Measurements from ENCODE around the gene MAP6D1. TPM values are rescaled to one million over a fixed set of nuclear protein-coding genes. Genes with fewer than 3 reads are reported as not detected.

Gene MAP6D1
- total RNA-seq, 2 experiments from 2014 or later = 0.88 to 1.1 TPM

DNA sequence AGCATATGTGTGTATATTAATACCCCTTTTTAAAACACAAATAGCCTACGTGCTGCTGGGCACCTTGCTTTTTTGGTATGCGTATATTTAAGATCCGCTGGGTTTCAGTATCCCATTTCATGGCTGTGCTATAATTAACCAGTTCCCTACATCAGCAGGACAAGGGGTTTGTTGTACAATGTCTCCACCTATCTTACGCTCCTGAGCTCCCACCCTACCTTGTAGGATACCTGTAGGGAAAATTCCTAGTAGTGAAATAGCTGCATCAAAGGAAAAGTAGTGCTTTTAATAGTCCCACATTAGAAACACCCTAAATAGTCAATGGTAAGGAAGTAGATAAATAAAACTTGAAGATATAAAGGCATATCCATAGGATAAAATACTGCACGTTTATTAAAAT lies 1.4 kb downstream of the MAP6D1 start:
- POLR2A ChIA-PET = no interaction called here
- intact Hi-C loops (cut with micrococcal nuclease; ENCODE audit: unreplicated experiment) = no loop called here
- no peaks in the 10 kb centered on the region for H3K9me2 ChIP-seq (ENCODE audit: insufficient read depth, low read length)
- no peaks in the 10 kb centered on the region for H3K9me3 ChIP-seq (ENCODE audit: low read length)
- no peaks in the 10 kb centered on the region for H4K20me1 ChIP-seq (ENCODE audit: insufficient read depth, low read length)
- no TSS peak for BruUV-seq (replicated peaks)
- CTCF ChIA-PET (ENCODE audit: unreplicated experiment) = no interaction called here
- TF ChIP-seq EZH2phosphoT487 (IDR thresholded peaks at IDR 0.05; ENCODE audit: borderline replicate concordance, low read depth, low read length) = no peak
- TF ChIP-seq, protein P1, sequence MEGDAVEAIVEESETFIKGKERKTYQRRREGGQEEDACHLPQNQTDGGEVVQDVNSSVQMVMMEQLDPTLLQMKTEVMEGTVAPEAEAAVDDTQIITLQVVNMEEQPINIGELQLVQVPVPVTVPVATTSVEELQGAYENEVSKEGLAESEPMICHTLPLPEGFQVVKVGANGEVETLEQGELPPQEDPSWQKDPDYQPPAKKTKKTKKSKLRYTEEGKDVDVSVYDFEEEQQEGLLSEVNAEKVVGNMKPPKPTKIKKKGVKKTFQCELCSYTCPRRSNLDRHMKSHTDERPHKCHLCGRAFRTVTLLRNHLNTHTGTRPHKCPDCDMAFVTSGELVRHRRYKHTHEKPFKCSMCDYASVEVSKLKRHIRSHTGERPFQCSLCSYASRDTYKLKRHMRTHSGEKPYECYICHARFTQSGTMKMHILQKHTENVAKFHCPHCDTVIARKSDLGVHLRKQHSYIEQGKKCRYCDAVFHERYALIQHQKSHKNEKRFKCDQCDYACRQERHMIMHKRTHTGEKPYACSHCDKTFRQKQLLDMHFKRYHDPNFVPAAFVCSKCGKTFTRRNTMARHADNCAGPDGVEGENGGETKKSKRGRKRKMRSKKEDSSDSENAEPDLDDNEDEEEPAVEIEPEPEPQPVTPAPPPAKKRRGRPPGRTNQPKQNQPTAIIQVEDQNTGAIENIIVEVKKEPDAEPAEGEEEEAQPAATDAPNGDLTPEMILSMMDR (conservative IDR thresholded peaks at IDR 0.05; ENCODE audit: low read length) = 0 out of 2 replicates have a peak, but pooled peaks have one; percentile 45
- no peak overlapping the region for H3K4me3 ChIP-seq (ENCODE audit: low read depth, low read length, poor library complexity, severe bottlenecking)
- no peaks in the 10 kb centered on the region for H3K36me3 ChIP-seq (ENCODE audit: insufficient read depth, low read length)
- H2AFZ ChIP-seq (ENCODE audit: low read length) = no peak overlapping the region
- H3K27ac ChIP-seq (ENCODE audit: low read depth, low read length, poor library complexity, severe bottlenecking) = no peak overlapping the region
- H3K4me1 ChIP-seq (ENCODE audit: insufficient read depth, low read length, poor library complexity, severe bottlenecking) = peaks cover 14% of the 10 kb centered on the region
- peak overlapping the region; percentile 56; the same call in 1 of the 2 replicates for H3K4me2 ChIP-seq (ENCODE audit: low read length)
- no peak for DNase-seq (ENCODE audit: low spot score)
- no peaks in the 10 kb centered on the region for H3K79me2 ChIP-seq (ENCODE audit: insufficient read depth, low read depth, low read length)

DNA sequence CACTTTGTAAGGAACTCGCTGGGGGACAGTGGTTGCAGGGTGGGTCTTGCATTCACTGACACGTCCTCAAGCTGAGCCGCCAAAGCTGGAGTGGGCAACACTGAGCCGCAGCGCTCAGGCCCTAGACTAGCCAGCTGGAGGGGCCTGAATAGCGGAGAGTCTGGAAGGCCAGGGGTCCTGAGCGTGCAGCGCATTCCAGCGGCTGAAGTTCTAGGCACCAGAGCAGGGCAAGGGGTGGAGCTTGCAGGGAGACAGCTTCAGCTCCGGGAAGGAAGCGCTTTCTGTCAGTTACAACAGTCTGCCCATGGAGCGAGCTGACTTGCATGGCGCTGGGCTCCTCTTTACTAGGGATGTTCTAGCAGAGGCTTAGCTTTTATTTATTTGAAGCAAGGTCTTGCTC lies 2.7 kb downstream of the MAP6D1 start:
- Histone ChIP-seq H2AFZ (ENCODE audit: low read length) (no peak overlapping the region), H3K27ac (ENCODE audit: low read depth, low read length, poor library complexity, severe bottlenecking) (no peak overlapping the region), H4K20me1 (ENCODE audit: insufficient read depth, low read length) (no peaks in the 10 kb centered on the region), H3K79me2 (ENCODE audit: insufficient read depth, low read depth, low read length) (no peaks in the 10 kb centered on the region), H3K4me3 (ENCODE audit: low read depth, low read length, poor library complexity, severe bottlenecking) (no peak overlapping the region), H3K4me2 (ENCODE audit: low read length) (no peak overlapping the region), H3K36me3 (ENCODE audit: insufficient read depth, low read length) (no peaks in the 10 kb centered on the region), H3K9me2 (ENCODE audit: insufficient read depth, low read length) (no peaks in the 10 kb centered on the region), H3K9me3 (ENCODE audit: low read length) (no peaks in the 10 kb centered on the region), H3K4me1 (ENCODE audit: insufficient read depth, low read length, poor library complexity, severe bottlenecking) (peaks cover 14% of the 10 kb centered on the region)
- no peak for DNase-seq (ENCODE audit: low spot score)
- TF ChIP-seq, protein P1 (conservative IDR thresholded peaks at IDR 0.05; ENCODE audit: low read length) = no peak
- TF ChIP-seq EZH2phosphoT487 (IDR thresholded peaks at IDR 0.05; ENCODE audit: borderline replicate concordance, low read depth, low read length) = no peak
- CTCF ChIA-PET (ENCODE audit: unreplicated experiment) = interaction anchor here (0.9 kb wide), 1 partner anchor 62 kb away, joined by 3 read pairs; the partner anchor contains the start of gene PARL
- intact Hi-C loops (cut with micrococcal nuclease; ENCODE audit: unreplicated experiment) = no loop called here
- BruUV-seq (replicated peaks) = no TSS peak
- POLR2A ChIA-PET = interaction anchor here (0.5 to 1.6 kb wide), 5 partner anchors 9 to 392 kb away, joined by 3 to 9 read pairs (median 3); no protein-coding TSS in a partner anchor

DNA sequence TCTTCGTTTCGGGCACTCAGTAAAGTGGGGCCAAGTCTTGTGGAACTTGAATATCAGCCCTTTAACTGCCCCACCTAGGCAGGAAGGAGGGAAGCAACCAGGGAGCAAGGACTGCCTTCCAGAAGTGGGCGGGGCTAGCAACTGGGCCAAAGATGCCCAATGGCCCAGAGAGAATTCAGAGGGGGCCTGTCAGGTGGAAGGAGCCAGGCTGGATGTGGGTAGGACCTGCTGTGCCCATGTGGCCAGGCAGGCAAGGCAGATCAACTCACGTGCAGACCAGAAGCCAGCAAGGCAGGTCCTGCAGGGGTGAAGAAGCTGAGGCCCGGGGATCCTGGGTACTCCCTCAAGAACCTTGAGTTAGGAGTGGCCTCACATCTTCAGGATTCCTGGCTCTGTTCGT lies 5.5 kb downstream of the MAP6D1 start:
- no peaks in the 10 kb centered on the region for H3K36me3 ChIP-seq (ENCODE audit: insufficient read depth, low read length)
- H4K20me1 ChIP-seq (ENCODE audit: insufficient read depth, low read length) = no peaks in the 10 kb centered on the region
- intact Hi-C loops (cut with micrococcal nuclease; ENCODE audit: unreplicated experiment) = loop anchor here (5.0 kb wide), 1 partner anchor 353 kb away; no protein-coding TSS in a partner anchor
- no peak overlapping the region for H3K4me3 ChIP-seq (ENCODE audit: low read depth, low read length, poor library complexity, severe bottlenecking)
- H3K4me1 ChIP-seq (ENCODE audit: insufficient read depth, low read length, poor library complexity, severe bottlenecking) = peaks cover 26% of the 10 kb centered on the region
- no peak for DNase-seq (ENCODE audit: low spot score)
- CTCF ChIA-PET (ENCODE audit: unreplicated experiment) = no interaction called here
- H3K79me2 ChIP-seq (ENCODE audit: insufficient read depth, low read depth, low read length) = no peaks in the 10 kb centered on the region
- no peak overlapping the region for H2AFZ ChIP-seq (ENCODE audit: low read length)
- no peak overlapping the region for H3K27ac ChIP-seq (ENCODE audit: low read depth, low read length, poor library complexity, severe bottlenecking)
- BruUV-seq (replicated peaks) = no TSS peak
- POLR2A ChIA-PET = no interaction called here
- H3K4me2 ChIP-seq (ENCODE audit: low read length) = no peak overlapping the region
- H3K9me2 ChIP-seq (ENCODE audit: insufficient read depth, low read length) = no peaks in the 10 kb centered on the region
- TF ChIP-seq, protein P1 (conservative IDR thresholded peaks at IDR 0.05; ENCODE audit: low read length) = no peak
- TF ChIP-seq EZH2phosphoT487 (IDR thresholded peaks at IDR 0.05; ENCODE audit: borderline replicate concordance, low read depth, low read length) = no peak
- no peaks in the 10 kb centered on the region for H3K9me3 ChIP-seq (ENCODE audit: low read length)
